Tibial nerve (tissue), 4 donors: ENCODE data around the gene OCEL1. TPM values are rescaled to one million over a fixed set of nuclear protein-coding genes. Genes with fewer than 3 reads are reported as not detected.
"Not testable (repeated sequence)": the region's sequence is repeated elsewhere in the genome, so short reads cannot be mapped to it uniquely, and the experiment has no call there.

Source experiments
- DNase-seq, 2 donors: peaks; one replicate each; pipeline ENCODE4 v3.0.0-alpha.2; 2019; ENCODE audit warnings: low spot score in 2 of 2
- H3K27ac ChIP-seq, 4 donors: fragments of 200-600 bp; sonication (generic) in 3 of 4; one replicate each; pipeline ENCODE4 v1.5.1; 2017 to 2019; ENCODE audit warnings: mild to moderate bottlenecking in 1 of 4
- H3K27me3 ChIP-seq, 2 donors: fragments of 200-600 bp; sonication (generic) in 1 of 2; one replicate each; pipeline versions ENCODE4 v1.5.1 to v1.6.0; 2017 to 2019
- H3K36me3 ChIP-seq, 3 donors: fragments of 200-600 bp; sonication (generic); one replicate each; pipeline ENCODE4 v1.5.1; 2018 to 2019
- H3K4me1 ChIP-seq, 4 donors: fragments of 200-600 bp; sonication (generic) in 3 of 4; one replicate each; pipeline ENCODE4 v1.5.1; 2017 to 2019
- H3K4me3 ChIP-seq, 4 donors: fragments of 200-600 bp; sonication (generic) in 3 of 4; one replicate each; pipeline ENCODE4 v1.5.1; 2017 to 2019; ENCODE audit warnings: mild to moderate bottlenecking in 1 of 4, moderate library complexity in 1 of 4
- H3K9me3 ChIP-seq, 4 donors: fragments of 200-600 bp; sonication (generic) in 3 of 4; one replicate each; pipeline ENCODE4 v1.5.1; 2017 to 2019
- EP300 ChIP-seq, 2 donors: sonication (generic); formaldehyde crosslinking; IDR thresholded peaks; one replicate each; pipeline ENCODE4 v1.6.1; 2017; ENCODE audit warnings: antibody characterized with exemption in 2 of 2, mild to moderate bottlenecking in 1 of 2
- POLR2A ChIP-seq, 2 donors: fragments of 450-650 bp; IDR thresholded peaks; one replicate each; pipeline ENCODE4 v1.6.1; 2017; ENCODE audit warnings: antibody characterized with exemption in 2 of 2, mild to moderate bottlenecking in 2 of 2, moderate library complexity in 2 of 2
- WGBS, 2 donors: methylation state at CpG; one replicate each; pipeline ENCODE4 v1.1.5; 2018; 5-methylcytosine and 5-hydroxymethylcytosine counted together
- total RNA-seq, 4 donors: library from RNA; depleted of rRNA; stranded (reverse); fragments of >200 nt; gene quantifications; one replicate each; pipeline ENCODE4 v1.1.0, GENCODE V29; 2016
- TF ChIP-seq, protein P1 (sequence below), 5 experiments: fragments of 200-600 bp in 3 of 5; fragments of 450-650 bp in 2 of 5; sonication (generic) in 3 of 5; IDR thresholded peaks; one replicate each; pipeline ENCODE4 v1.5.1; 2016 to 2019; ENCODE audit warnings: antibody characterized with exemption in 5 of 5, mild to moderate bottlenecking in 3 of 5, moderate library complexity in 2 of 5

The OCEL1 gene
- total RNA-seq, 4 donors from 2014 or later = 3.3 to 30.0 (median 5.8) TPM

DNA sequence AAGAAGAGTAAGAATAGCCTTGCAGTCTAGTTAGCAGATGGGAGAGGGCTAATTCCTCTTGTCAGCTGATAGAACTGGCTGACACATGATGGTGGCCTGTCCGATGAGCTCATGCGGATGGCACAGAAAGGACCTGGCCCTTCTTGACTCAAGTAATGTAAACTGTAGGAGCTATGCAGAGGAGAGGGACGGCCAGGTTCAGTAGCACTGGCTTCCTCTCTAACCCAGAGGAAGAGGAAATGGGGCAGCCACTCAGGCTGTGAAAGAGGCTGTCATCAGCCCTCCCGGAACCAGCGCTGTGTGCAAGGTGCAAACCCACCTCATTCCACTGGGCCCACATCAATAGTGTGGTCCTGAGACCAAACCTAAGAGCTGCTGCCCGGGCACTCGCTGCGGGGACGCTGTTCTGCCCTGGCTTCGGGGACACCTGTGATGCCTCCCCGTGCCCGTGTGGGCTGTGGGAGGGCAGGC is 41.6 kb upstream of the OCEL1 start:
- TF ChIP-seq EP300 (IDR thresholded peaks at IDR 0.05) (no peak), POLR2A (IDR thresholded peaks at IDR 0.05) (no peak)
- TF ChIP-seq, protein P1, sequence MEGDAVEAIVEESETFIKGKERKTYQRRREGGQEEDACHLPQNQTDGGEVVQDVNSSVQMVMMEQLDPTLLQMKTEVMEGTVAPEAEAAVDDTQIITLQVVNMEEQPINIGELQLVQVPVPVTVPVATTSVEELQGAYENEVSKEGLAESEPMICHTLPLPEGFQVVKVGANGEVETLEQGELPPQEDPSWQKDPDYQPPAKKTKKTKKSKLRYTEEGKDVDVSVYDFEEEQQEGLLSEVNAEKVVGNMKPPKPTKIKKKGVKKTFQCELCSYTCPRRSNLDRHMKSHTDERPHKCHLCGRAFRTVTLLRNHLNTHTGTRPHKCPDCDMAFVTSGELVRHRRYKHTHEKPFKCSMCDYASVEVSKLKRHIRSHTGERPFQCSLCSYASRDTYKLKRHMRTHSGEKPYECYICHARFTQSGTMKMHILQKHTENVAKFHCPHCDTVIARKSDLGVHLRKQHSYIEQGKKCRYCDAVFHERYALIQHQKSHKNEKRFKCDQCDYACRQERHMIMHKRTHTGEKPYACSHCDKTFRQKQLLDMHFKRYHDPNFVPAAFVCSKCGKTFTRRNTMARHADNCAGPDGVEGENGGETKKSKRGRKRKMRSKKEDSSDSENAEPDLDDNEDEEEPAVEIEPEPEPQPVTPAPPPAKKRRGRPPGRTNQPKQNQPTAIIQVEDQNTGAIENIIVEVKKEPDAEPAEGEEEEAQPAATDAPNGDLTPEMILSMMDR (IDR thresholded peaks at IDR 0.05) = no peak
- Histone ChIP-seq H3K36me3 (peaks cover 3 to 96% (median 21%) of the 10 kb centered on the region in 3 donors), H3K4me3 (no peak overlapping the region), H3K27me3 (no peaks in the 10 kb centered on the region), H3K9me3 (no peaks in the 10 kb centered on the region), H3K27ac (peak overlapping the region in 1 of 4 donors; percentile 37), H3K4me1 (no peaks in the 10 kb centered on the region)
- 86 to 87% methylated on average over 11 to 12 of the region's 12 CpGs for WGBS, 2 donors
- DNase-seq = no peak

- WGBS, 2 donors = 78 to 87% methylated on average over 8 of the region's 8 CpGs
- TF ChIP-seq, protein P1 (IDR thresholded peaks at IDR 0.05) = no peak
- no peak for TF ChIP-seq EP300 (IDR thresholded peaks at IDR 0.05)
- TF ChIP-seq POLR2A (IDR thresholded peaks at IDR 0.05) = no peak
Observed at GRCh38 chr19:17185590-17185989, 40.4 kb upstream of the OCEL1 start.

GRCh38 chr19:17191736-17192135 is 34.3 kb upstream of the OCEL1 start:
- H3K9me3 ChIP-seq, H3K27ac ChIP-seq, H3K27me3 ChIP-seq, H3K4me3 ChIP-seq, H3K4me1 ChIP-seq, DNase-seq: not testable (repeated sequence)
- WGBS, 2 donors = 81 to 86% methylated on average over 6 of the region's 6 CpGs
- H3K36me3 ChIP-seq = peaks cover 1 to 100% (median 58%) of the 10 kb centered on the region in 3 donors

More at GRCh38 chr19:17185590-17185989, 40.4 kb upstream of the OCEL1 start:
- Histone ChIP-seq H3K27me3 (no peaks in the 10 kb centered on the region), H3K27ac (no peak overlapping the region), H3K4me3 (no peak overlapping the region), H3K4me1 (no peaks in the 10 kb centered on the region), H3K9me3 (no peaks in the 10 kb centered on the region), H3K36me3 (peaks cover 3 to 98% (median 21%) of the 10 kb centered on the region in 3 donors)
- DNase-seq = no peak

DNA sequence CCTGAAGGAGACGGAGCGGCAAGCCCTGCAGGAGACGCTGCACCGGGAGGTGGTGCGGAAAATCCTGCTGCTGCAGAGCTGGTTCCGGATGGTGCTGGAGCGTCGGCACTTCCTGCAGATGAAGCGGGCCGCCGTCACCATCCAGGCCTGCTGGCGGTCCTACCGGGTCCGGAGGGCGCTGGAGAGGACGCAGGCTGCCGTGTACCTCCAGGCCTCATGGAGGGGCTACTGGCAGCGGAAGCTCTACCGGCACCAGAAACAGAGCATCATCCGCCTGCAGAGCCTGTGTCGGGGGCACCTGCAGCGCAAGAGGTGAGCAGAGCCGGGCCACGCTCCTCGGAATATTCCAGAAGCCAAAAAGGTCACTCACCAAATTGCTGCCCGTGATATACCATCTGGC is 33.3 kb upstream of the OCEL1 start:
- no peaks in the 10 kb centered on the region for H3K4me1 ChIP-seq
- TF ChIP-seq EP300 (IDR thresholded peaks at IDR 0.05) = no peak
- no peak for TF ChIP-seq POLR2A (IDR thresholded peaks at IDR 0.05)
- TF ChIP-seq, protein P1 (IDR thresholded peaks at IDR 0.05) = no peak
- DNase-seq = no peak
- H3K4me3 ChIP-seq = no peak overlapping the region
- H3K36me3 ChIP-seq = peaks cover 0 to 100% (median 49%) of the 10 kb centered on the region in 3 donors
- no peaks in the 10 kb centered on the region for H3K27me3 ChIP-seq
- H3K27ac ChIP-seq = no peak overlapping the region
- no peaks in the 10 kb centered on the region for H3K9me3 ChIP-seq
- 96 to 97% methylated on average over 26 of the region's 26 CpGs for WGBS, 2 donors

DNA sequence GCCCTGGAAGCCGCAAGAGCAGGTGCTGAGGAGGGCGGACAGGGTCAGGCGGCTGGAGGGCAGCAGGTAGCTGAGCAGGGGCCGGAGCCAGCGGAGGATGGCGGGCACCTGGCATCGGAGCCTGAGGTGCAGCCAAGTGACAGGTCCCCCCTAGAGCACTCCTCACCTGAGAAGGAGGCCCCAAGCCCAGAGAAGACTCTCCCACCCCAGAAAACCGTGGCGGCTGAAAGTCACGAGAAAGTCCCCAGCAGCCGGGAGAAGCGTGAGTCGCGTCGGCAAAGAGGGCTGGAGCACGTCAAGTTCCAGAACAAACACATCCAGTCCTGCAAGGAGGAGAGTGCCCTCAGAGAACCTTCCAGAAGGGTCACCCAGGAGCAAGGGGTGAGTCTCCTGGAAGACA is 31.4 kb upstream of the OCEL1 start:
- H3K36me3 ChIP-seq = peaks cover 0 to 100% (median 48%) of the 10 kb centered on the region in 3 donors
- TF ChIP-seq POLR2A (IDR thresholded peaks at IDR 0.05) = no peak
- TF ChIP-seq, protein P1 (IDR thresholded peaks at IDR 0.05) = no peak
- TF ChIP-seq EP300 (IDR thresholded peaks at IDR 0.05) = no peak

GRCh38 chr19:17195106-17195505 is 30.9 kb upstream of the OCEL1 start:
- H3K4me1 ChIP-seq = no peaks in the 10 kb centered on the region
- H3K27me3 ChIP-seq = no peaks in the 10 kb centered on the region
- WGBS, 2 donors = 94 to 96% methylated on average over 3 to 19 of the region's 23 CpGs
- TF ChIP-seq, protein P1 (IDR thresholded peaks at IDR 0.05) = no peak
- TF ChIP-seq POLR2A (IDR thresholded peaks at IDR 0.05) (no peak), EP300 (IDR thresholded peaks at IDR 0.05) (no peak)
- H3K27ac ChIP-seq = no peak overlapping the region
- DNase-seq = no peak
- H3K4me3 ChIP-seq = no peak overlapping the region
- no peaks in the 10 kb centered on the region for H3K9me3 ChIP-seq
- peaks cover 0 to 100% (median 50%) of the 10 kb centered on the region in 3 donors for H3K36me3 ChIP-seq

More for the DNA sequence above, 31.4 kb upstream of the OCEL1 start:
- WGBS, 2 donors = 95 to 96% methylated on average over 16 of the region's 16 CpGs
- H3K9me3 ChIP-seq = no peaks in the 10 kb centered on the region
- no peak overlapping the region for H3K4me3 ChIP-seq
- no peak overlapping the region for H3K27ac ChIP-seq
- no peaks in the 10 kb centered on the region for H3K4me1 ChIP-seq
- H3K27me3 ChIP-seq = no peaks in the 10 kb centered on the region
- DNase-seq = no peak
